ENCODE data around the gene POLR2E. TPM values are rescaled to one million over a fixed set of nuclear protein-coding genes. Genes with fewer than 3 reads are reported as not detected.

POLR2E gene
- polyA plus RNA-seq, 3 donors = 183 to 222 (median 195) TPM

DNA sequence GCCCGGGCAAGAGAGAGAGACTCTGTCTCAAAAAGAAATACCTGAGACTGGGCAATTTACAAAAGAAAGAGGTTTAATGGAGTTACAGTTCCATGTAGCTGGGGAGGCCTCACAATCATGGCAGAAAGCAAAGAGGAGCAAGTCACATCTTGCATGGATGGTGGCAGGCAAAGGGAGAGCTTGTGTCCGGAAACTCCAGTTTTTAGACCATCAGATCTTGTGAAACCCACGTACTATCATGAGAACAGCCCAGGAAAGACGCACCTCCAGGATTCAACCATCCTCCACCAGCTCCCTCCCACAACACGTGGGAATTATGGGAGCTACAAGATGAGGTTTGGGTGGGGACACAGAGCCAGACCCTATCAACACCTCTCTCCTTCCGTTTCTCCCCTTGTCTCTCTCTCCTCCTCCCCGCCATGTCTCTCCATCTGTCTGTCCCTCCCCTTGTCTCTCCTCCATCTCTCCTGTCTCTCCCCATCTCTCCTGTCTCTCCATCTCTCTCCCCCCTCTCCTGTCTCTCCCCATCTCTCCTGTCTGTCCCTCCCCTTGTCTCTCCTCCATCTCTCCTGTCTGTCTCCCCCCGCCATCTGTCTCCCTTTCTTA is 10.0 kb downstream of the POLR2E start:
- Histone ChIP-seq H3K36me3 (replicated peaks in 1 of 2; ENCODE audit: control insufficient read depth in 1 of 2, insufficient read depth in 2 of 2, low read length in 2 of 2) (peaks cover 76 to 78% of the 10 kb centered on the region in 2 donors), H3K27ac (ENCODE audit: low read depth in 1 of 2, low read length in 2 of 2) (peak overlapping the region; percentile 95 to 97), H4K20me1 (ENCODE audit: insufficient read depth, low read length) (peaks cover 95% of the 10 kb centered on the region), H3K4me2 (replicated peaks; ENCODE audit: extremely low read depth, low read length, poor library complexity, severe bottlenecking) (no peak overlapping the region), H3K4me3 (replicated peaks in 1 of 3; ENCODE audit: low read depth in 2 of 3, low read length in 3 of 3) (no peak overlapping the region), H3K9me3 (replicated peaks in 1 of 2; ENCODE audit: control insufficient read depth in 1 of 2, insufficient read depth in 1 of 2, low read length in 2 of 2) (no peaks in the 10 kb centered on the region), H3K4me1 (ENCODE audit: control insufficient read depth in 1 of 2, insufficient read depth in 2 of 2, low read length in 2 of 2) (peaks cover 71 to 96% of the 10 kb centered on the region in 2 donors), H2AFZ (ENCODE audit: insufficient read depth, low read depth, low read length, poor library complexity, severe bottlenecking) (no peak overlapping the region), H3K9ac (ENCODE audit: insufficient read depth, low read length, poor library complexity, severe bottlenecking) (no peak overlapping the region), H3K27me3 (ENCODE audit: control insufficient read depth in 2 of 2, insufficient read depth in 2 of 2, low read length in 2 of 2) (no peaks in the 10 kb centered on the region), H3K79me2 (ENCODE audit: insufficient read depth, low read length) (peaks cover 69% of the 10 kb centered on the region)
- H3K27ac Mint-ChIP-seq = peak overlapping the region; percentile 64 to 89 (median 85)
- no peak overlapping the region for H3K4me3 Mint-ChIP-seq
- DNase-seq = no peak
- peaks cover 67% of the 10 kb centered on the region for H3K4me1 Mint-ChIP-seq
- WGBS (ENCODE audit: insufficient coverage) = 56% methylated on average over 5 of the region's 8 CpGs
- H3K27me3 Mint-ChIP-seq (ENCODE audit: low read depth in 3 of 3) = peaks cover 0 to 5% (median 0%) of the 10 kb centered on the region in 3 donors
- peaks cover 44 to 73% of the 10 kb centered on the region in 2 donors for H3K36me3 Mint-ChIP-seq
- TF ChIP-seq, protein P1, sequence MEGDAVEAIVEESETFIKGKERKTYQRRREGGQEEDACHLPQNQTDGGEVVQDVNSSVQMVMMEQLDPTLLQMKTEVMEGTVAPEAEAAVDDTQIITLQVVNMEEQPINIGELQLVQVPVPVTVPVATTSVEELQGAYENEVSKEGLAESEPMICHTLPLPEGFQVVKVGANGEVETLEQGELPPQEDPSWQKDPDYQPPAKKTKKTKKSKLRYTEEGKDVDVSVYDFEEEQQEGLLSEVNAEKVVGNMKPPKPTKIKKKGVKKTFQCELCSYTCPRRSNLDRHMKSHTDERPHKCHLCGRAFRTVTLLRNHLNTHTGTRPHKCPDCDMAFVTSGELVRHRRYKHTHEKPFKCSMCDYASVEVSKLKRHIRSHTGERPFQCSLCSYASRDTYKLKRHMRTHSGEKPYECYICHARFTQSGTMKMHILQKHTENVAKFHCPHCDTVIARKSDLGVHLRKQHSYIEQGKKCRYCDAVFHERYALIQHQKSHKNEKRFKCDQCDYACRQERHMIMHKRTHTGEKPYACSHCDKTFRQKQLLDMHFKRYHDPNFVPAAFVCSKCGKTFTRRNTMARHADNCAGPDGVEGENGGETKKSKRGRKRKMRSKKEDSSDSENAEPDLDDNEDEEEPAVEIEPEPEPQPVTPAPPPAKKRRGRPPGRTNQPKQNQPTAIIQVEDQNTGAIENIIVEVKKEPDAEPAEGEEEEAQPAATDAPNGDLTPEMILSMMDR (IDR thresholded peaks at IDR 0.05) = no peak
- H3K9me3 Mint-ChIP-seq = no peaks in the 10 kb centered on the region
- intact Hi-C loops (cut with micrococcal nuclease) = no loop called here

DNA sequence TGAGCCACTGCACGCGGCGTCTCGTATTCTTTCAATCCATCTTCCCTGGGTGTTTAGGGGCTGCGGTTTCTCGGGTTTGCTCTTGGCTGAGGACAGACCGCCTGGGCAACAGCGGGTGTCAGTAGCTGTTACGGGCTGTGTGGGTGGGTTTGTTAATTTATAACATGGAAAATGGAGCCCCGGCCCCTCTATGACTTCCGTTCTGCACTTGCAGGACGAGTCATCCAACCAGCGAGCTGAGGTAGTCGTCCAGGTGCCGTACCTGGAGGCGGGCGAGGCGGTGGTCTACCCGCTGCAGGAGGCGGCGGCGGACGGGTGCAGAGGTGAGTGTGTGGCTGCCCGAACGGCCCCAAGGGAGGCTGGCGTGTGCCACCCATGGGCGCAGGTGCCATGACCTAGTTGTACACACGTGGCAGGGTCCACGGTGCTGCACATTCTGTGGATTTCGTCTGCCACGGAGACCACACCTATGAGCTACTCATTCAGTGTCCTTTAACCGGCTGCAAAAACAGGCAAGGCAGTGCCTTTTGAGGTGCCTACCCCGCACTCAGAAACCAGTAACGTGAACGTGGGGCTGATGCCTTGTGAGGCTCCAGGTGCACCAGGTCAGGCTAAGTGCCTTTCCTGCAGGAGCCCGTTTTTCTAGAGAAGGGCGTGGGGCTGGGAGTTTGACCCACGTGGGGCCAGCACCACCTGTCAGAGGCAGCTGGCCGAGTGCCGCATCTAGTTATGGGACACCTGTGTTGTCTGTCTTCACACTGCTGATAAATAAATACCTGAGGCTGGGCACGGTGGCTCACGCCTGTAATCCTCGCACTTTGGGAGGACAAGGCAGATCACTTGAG is 10.9 kb downstream of the POLR2E start:
- DNase-seq = no peak
- Histone ChIP-seq H3K4me2 (replicated peaks; ENCODE audit: extremely low read depth, low read length, poor library complexity, severe bottlenecking) (no peak overlapping the region), H4K20me1 (ENCODE audit: insufficient read depth, low read length) (peaks cover 98% of the 10 kb centered on the region), H3K4me1 (ENCODE audit: control insufficient read depth in 1 of 2, insufficient read depth in 2 of 2, low read length in 2 of 2) (peaks cover 62 to 88% of the 10 kb centered on the region in 2 donors), H3K27me3 (ENCODE audit: control insufficient read depth in 2 of 2, insufficient read depth in 2 of 2, low read length in 2 of 2) (no peaks in the 10 kb centered on the region), H3K79me2 (ENCODE audit: insufficient read depth, low read length) (peaks cover 72% of the 10 kb centered on the region), H3K27ac (ENCODE audit: low read depth in 1 of 2, low read length in 2 of 2) (peak overlapping the region in 1 of 2 donors; percentile 97), H3K36me3 (replicated peaks in 1 of 2; ENCODE audit: control insufficient read depth in 1 of 2, insufficient read depth in 2 of 2, low read length in 2 of 2) (peaks cover 79 to 83% of the 10 kb centered on the region in 2 donors), H3K4me3 (replicated peaks in 1 of 3; ENCODE audit: low read depth in 2 of 3, low read length in 3 of 3) (no peak overlapping the region), H3K9ac (ENCODE audit: insufficient read depth, low read length, poor library complexity, severe bottlenecking) (no peak overlapping the region), H3K9me3 (replicated peaks in 1 of 2; ENCODE audit: control insufficient read depth in 1 of 2, insufficient read depth in 1 of 2, low read length in 2 of 2) (no peaks in the 10 kb centered on the region), H2AFZ (ENCODE audit: insufficient read depth, low read depth, low read length, poor library complexity, severe bottlenecking) (no peak overlapping the region)
- intact Hi-C loops (cut with micrococcal nuclease) = no loop called here
- Mint-ChIP-seq H3K9me3 (no peaks in the 10 kb centered on the region), H3K4me1 (peaks cover 60% of the 10 kb centered on the region), H3K27me3 (ENCODE audit: low read depth in 3 of 3) (peaks cover 0 to 5% (median 0%) of the 10 kb centered on the region in 3 donors), H3K27ac (peak overlapping the region in 4 of 7 donors; percentile 36 to 89 (median 74)), H3K36me3 (peaks cover 50 to 79% of the 10 kb centered on the region in 2 donors), H3K4me3 (no peak overlapping the region)
- TF ChIP-seq, protein P1 (IDR thresholded peaks at IDR 0.05) = no peak
- 95% methylated on average over 29 of the region's 43 CpGs for WGBS (ENCODE audit: insufficient coverage)
